ENCODE measurements around the gene FOXP2.

Gene FOXP2

GRCh38 chr7:114660126-114660486, 245.5 kb downstream of the FOXP2 start:
- DNase-seq = no peak

- no peak for DNase-seq
Measured at GRCh38 chr7:114660753-114661152, 246.1 kb downstream of the FOXP2 start.

GRCh38 chr7:114662002-114662677, 247.5 kb downstream of the FOXP2 start:
- no peak for DNase-seq

- no peak for DNase-seq
Measured at GRCh38 chr7:114663502-114663901, 248.9 kb downstream of the FOXP2 start.

- no peak for DNase-seq
Measured at GRCh38 chr7:114670676-114671075, 256.1 kb downstream of the FOXP2 start.

GRCh38 chr7:114671563-114672123, 257.0 kb downstream of the FOXP2 start:
- DNase-seq = no peak

- no peak for DNase-seq
Measured at GRCh38 chr7:114678116-114678515, 263.5 kb downstream of the FOXP2 start.

- DNase-seq = no peak
Measured at GRCh38 chr7:114687238-114687637, 272.6 kb downstream of the FOXP2 start.

- no peak for DNase-seq
Measured at GRCh38 chr7:114688443-114689055, 273.9 kb downstream of the FOXP2 start.

GRCh38 chr7:114689406-114689805, 274.8 kb downstream of the FOXP2 start:
- DNase-seq = no peak

GRCh38 chr7:114691605-114692004, 277.0 kb downstream of the FOXP2 start:
- no peak for DNase-seq

GRCh38 chr7:114695182-114695581, 280.6 kb downstream of the FOXP2 start:
- no peak for DNase-seq

GRCh38 chr7:114700247-114700928, 285.8 kb downstream of the FOXP2 start:
- no peak for DNase-seq

GRCh38 chr7:114703677-114704076, 289.1 kb downstream of the FOXP2 start:
- DNase-seq = no peak

GRCh38 chr7:114708646-114709045, 294.0 kb downstream of the FOXP2 start:
- no peak for DNase-seq

GRCh38 chr7:114710499-114710898, 295.9 kb downstream of the FOXP2 start:
- DNase-seq = no peak

GRCh38 chr7:114711241-114711640, 296.6 kb downstream of the FOXP2 start:
- no peak for DNase-seq

- no peak for DNase-seq
Measured at GRCh38 chr7:114715907-114716306, 301.3 kb downstream of the FOXP2 start.

- DNase-seq = no peak
Measured at GRCh38 chr7:114718861-114719260, 304.2 kb downstream of the FOXP2 start.

GRCh38 chr7:114720725-114721124, 306.1 kb downstream of the FOXP2 start:
- DNase-seq = no peak

- no peak for DNase-seq
Measured at GRCh38 chr7:114722562-114722961, 307.9 kb downstream of the FOXP2 start.

- DNase-seq = no peak
Measured at GRCh38 chr7:114723308-114723707, 308.7 kb downstream of the FOXP2 start.

- DNase-seq = no peak
Measured at GRCh38 chr7:114740095-114740494, 325.5 kb downstream of the FOXP2 start.

GRCh38 chr7:114740941-114741340, 326.3 kb downstream of the FOXP2 start:
- no peak for DNase-seq
